Gastroesophageal sphincter (tissue), 4 donors: ENCODE data around the gene SLC12A8. TPM values are rescaled to one million over a fixed set of nuclear protein-coding genes. Genes with fewer than 3 reads are reported as not detected.

ENCODE experiments used
- ATAC-seq: fragments of 150-250 bp; one replicate; pipeline ENCODE4 v1.9.1; 2016; ENCODE audit warnings: mild to moderate bottlenecking, moderate library complexity
- H3K27ac ChIP-seq, 4 donors: fragments of 200-600 bp; sonication (generic) in 3 of 4; 1 replicate in 3 of 4; 2 replicates in 1 of 4; pipeline ENCODE4 v1.5.1; 2016 to 2019
- H3K27me3 ChIP-seq: fragments of 200-600 bp; sonication (generic); one replicate; pipeline ENCODE4 v1.5.1; 2019
- H3K36me3 ChIP-seq, 2 donors: fragments of 200-600 bp; sonication (generic); one replicate each; pipeline ENCODE4 v1.5.1; 2019; ENCODE audit warnings: control low read depth in 1 of 2
- H3K4me1 ChIP-seq, 3 donors: fragments of 200-600 bp; sonication (generic); 1 replicate in 2 of 3; 2 replicates in 1 of 3; pipeline ENCODE4 v1.5.1; 2016 to 2019; ENCODE audit warnings: control low read depth in 2 of 3
- H3K4me3 ChIP-seq, 2 donors: fragments of 200-600 bp; sonication (generic); one replicate each; pipeline ENCODE4 v1.5.1; 2019; ENCODE audit warnings: mild to moderate bottlenecking in 1 of 2, moderate library complexity in 1 of 2
- H3K9me3 ChIP-seq, 3 donors: fragments of 200-600 bp; sonication (generic); one replicate each; pipeline ENCODE4 v1.5.1; 2017 to 2019; ENCODE audit warnings: control low read depth in 2 of 3
- EP300 ChIP-seq: sonication (generic); formaldehyde crosslinking; IDR thresholded peaks from one replicate; pipeline ENCODE4 v1.6.1; 2017; ENCODE audit warnings: antibody characterized with exemption, mild to moderate bottlenecking
- POLR2A ChIP-seq, 2 donors: fragments of 450-650 bp; IDR thresholded peaks; one replicate each; pipeline ENCODE4 v1.6.1; 2017; ENCODE audit warnings: antibody characterized with exemption in 2 of 2, mild to moderate bottlenecking in 2 of 2, moderate library complexity in 1 of 2
- POLR2AphosphoS5 ChIP-seq: sonication (generic); formaldehyde crosslinking; IDR thresholded peaks from one replicate; pipeline ENCODE4 v1.6.1; 2017; ENCODE audit warnings: antibody characterized with exemption
- WGBS, 2 donors: methylation state at CpG; one replicate each; pipeline ENCODE4 v1.1.5; 2018; ENCODE audit warnings: low coverage in 1 of 2; 5-methylcytosine and 5-hydroxymethylcytosine counted together
- total RNA-seq, 4 donors: library from RNA; depleted of rRNA; stranded (reverse); fragments of >200 nt; gene quantifications; one replicate each; pipeline ENCODE4 v1.1.0, GENCODE V29; 2016
- TF ChIP-seq, protein P1 (sequence below), 4 experiments: fragments of 200-600 bp in 2 of 4; fragments of 450-650 bp in 2 of 4; sonication (generic) in 1 of 4; IDR thresholded peaks; one replicate each; pipeline ENCODE4 v1.5.1; 2017 to 2019; ENCODE audit warnings: antibody characterized with exemption in 4 of 4, mild to moderate bottlenecking in 2 of 4, moderate library complexity in 2 of 4

Gene SLC12A8
- total RNA-seq, 4 donors from 2014 or later = 0.13 to 2.3 (median 0.54) TPM; not detected in 1

DNA sequence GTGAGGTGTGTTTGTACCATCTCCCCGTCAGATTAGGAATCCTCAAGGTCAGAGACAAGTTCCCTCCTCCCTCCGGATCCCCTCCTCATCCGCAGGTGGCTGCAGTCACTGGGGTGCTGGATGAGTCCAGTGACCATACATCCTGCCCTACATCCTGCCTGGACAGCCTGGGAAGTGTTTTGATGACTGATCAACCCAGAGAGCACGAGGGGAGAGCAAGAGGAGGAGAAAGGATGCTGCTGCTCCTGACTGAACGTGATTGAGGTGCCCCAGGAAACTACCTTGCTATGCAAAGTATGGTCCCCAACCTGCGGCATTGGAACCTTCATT is 65.1 kb downstream of the SLC12A8 start:
- 93 to 94% methylated on average over 3 to 4 of the region's 6 CpGs for WGBS, 2 donors
- Histone ChIP-seq H3K4me1 (peaks cover 0 to 43% (median 15%) of the 10 kb centered on the region in 3 donors), H3K27ac (peak overlapping the region in 3 of 4 donors; percentile 51 to 62 (median 57))

DNA sequence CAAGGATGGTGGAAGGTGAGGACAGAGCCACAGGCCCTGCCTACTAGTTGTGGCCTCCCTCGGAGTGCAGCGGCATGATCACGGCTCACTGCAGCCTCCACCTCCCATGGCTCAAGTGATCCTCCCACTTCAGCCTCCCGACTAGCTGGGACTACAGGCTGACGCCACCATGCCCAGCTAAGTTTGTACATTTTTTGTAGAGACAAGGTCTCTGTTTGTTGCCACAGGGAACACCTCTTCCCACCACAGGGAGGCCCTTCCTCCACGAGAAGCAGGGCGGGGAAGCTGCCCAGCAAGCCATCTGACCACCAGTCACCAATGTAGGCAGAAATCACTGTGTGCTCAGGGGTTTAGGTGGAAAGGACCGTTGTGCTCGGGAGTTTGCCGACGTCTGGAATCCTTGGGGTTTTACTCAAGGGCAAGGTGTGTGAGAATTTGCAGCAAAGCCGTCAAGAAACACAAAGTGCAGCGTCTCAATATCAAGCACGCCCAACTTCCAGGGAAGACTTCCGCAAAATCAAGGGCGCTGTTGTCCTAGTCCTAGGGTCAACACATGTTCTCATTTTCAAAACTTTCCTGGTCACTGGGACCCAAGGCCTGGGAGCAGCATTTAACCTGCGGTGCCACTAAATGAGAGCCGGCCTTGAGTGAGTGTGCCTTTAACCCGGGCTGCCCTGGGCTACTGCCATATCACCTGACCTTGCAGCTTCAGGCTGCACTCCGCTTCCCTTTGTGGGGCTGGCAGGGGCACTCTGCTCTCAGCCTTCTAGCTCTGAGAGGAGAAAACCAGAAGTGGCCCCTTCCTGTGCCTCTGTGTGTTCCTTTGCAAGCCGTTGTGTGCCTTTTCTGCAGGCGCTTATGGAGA is 65.7 kb downstream of the SLC12A8 start:
- H3K36me3 ChIP-seq = no peaks in the 10 kb centered on the region
- ATAC-seq = no peak
- H3K9me3 ChIP-seq = no peaks in the 10 kb centered on the region
- H3K4me3 ChIP-seq = no peak overlapping the region
- H3K4me1 ChIP-seq = peaks cover 0 to 49% (median 21%) of the 10 kb centered on the region in 3 donors
- 83 to 95% methylated on average over 12 to 13 of the region's 22 CpGs for WGBS, 2 donors
- TF ChIP-seq EP300 = no peak
- TF ChIP-seq, protein P1, sequence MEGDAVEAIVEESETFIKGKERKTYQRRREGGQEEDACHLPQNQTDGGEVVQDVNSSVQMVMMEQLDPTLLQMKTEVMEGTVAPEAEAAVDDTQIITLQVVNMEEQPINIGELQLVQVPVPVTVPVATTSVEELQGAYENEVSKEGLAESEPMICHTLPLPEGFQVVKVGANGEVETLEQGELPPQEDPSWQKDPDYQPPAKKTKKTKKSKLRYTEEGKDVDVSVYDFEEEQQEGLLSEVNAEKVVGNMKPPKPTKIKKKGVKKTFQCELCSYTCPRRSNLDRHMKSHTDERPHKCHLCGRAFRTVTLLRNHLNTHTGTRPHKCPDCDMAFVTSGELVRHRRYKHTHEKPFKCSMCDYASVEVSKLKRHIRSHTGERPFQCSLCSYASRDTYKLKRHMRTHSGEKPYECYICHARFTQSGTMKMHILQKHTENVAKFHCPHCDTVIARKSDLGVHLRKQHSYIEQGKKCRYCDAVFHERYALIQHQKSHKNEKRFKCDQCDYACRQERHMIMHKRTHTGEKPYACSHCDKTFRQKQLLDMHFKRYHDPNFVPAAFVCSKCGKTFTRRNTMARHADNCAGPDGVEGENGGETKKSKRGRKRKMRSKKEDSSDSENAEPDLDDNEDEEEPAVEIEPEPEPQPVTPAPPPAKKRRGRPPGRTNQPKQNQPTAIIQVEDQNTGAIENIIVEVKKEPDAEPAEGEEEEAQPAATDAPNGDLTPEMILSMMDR (IDR thresholded peaks at IDR 0.05) = no peak
- no peak for TF ChIP-seq POLR2AphosphoS5
- TF ChIP-seq POLR2A (IDR thresholded peaks at IDR 0.05) = no peak
- no peaks in the 10 kb centered on the region for H3K27me3 ChIP-seq
- H3K27ac ChIP-seq = peak overlapping the region in 3 of 4 donors; percentile 51 to 62 (median 57)

More for the DNA sequence above, 65.1 kb downstream of the SLC12A8 start:
- Histone ChIP-seq H3K9me3 (no peaks in the 10 kb centered on the region), H3K36me3 (no peaks in the 10 kb centered on the region), H3K4me3 (no peak overlapping the region), H3K27me3 (no peaks in the 10 kb centered on the region)
- ATAC-seq = no peak
- no peak for TF ChIP-seq POLR2A (IDR thresholded peaks at IDR 0.05)
- no peak for TF ChIP-seq EP300
- TF ChIP-seq POLR2AphosphoS5 = no peak
- TF ChIP-seq, protein P1 (IDR thresholded peaks at IDR 0.05) = no peak

DNA sequence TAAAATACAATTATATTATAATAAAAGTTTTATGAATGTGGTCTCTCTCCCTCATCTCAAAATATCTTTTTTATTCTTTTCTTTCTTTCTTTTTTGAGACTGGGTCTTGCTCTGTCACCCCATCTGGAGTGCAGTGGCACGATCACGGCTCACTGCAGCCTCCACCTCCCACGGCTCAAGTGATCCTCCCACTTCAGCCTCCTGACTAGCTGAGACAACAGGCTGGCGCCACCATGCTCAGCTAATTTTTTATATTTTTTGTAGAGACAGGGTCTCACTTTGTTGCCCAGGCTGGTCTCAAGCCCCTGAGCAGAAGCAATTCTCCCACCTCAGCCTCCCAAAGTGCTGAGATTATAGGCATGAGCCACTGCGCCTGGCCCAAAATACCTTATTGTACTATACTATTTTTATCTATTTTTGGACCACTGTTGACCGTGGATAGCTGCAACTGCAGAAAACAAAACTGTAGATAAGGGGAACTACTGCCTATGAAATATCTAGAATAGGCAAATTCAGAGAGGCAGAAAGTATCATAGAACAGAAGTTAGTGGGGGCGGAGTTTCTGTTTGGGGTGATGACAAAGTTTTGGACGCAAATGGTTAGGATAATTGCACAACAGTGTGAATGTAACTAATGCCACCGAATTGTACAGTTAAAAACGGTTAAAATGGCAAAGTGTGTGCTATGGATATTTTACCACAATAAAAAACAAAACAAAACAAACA is 66.6 kb downstream of the SLC12A8 start:
- Histone ChIP-seq H3K27me3 (no peaks in the 10 kb centered on the region), H3K4me1 (peaks cover 0 to 58% (median 30%) of the 10 kb centered on the region in 3 donors), H3K4me3 (no peak overlapping the region), H3K36me3 (no peaks in the 10 kb centered on the region), H3K27ac (peak overlapping the region in 3 of 4 donors; percentile 51 to 62 (median 57)), H3K9me3 (no peaks in the 10 kb centered on the region)
- 78 to 90% methylated on average over 8 to 10 of the region's 10 CpGs for WGBS, 2 donors
- TF ChIP-seq, protein P1 (IDR thresholded peaks at IDR 0.05) = no peak
- TF ChIP-seq POLR2AphosphoS5 (no peak), EP300 (no peak)
- no peak for ATAC-seq

DNA sequence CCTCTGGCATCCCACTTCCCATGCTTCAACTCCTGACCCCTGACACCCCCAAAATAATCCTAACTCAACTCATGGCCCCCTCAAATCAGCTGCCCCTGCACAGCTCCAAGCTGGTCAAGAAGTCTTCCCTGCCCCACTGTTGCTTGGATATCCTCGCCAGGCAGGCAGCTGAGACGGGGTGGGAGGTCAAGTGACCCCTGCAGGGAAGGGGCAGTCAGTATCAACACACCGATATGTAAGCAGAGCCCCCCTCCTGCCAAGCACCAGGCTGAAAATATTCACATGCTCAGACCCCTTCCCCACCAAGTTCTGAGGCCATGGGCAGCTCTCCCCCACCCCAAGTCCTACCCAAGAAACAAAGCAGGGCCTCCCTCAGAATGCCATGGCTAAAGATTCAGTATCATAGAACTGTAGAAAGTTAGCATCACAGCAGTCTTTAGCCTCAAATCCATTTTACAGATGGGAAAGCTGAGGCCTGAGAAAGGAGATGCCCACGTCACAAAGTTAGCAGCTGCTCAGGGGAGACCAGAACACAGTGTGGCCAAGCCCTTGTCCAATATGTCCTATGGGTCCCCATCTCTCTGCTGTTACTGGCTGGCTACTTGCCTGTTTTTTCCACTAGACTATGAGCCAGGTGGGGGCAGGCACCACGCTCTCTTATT is 67.8 kb downstream of the SLC12A8 start:
- no peak for ATAC-seq
- H3K27me3 ChIP-seq = no peaks in the 10 kb centered on the region
- H3K4me3 ChIP-seq = no peak overlapping the region
- no peaks in the 10 kb centered on the region for H3K36me3 ChIP-seq
- TF ChIP-seq POLR2A (IDR thresholded peaks at IDR 0.05) (no peak), EP300 (no peak), POLR2AphosphoS5 (no peak)
- TF ChIP-seq, protein P1 (IDR thresholded peaks at IDR 0.05) = no peak
- peak overlapping the region in 1 of 4 donors; percentile 26 for H3K27ac ChIP-seq
- H3K4me1 ChIP-seq = peaks cover 0 to 61% (median 33%) of the 10 kb centered on the region in 3 donors
- WGBS, 2 donors = 86 to 100% methylated on average over 1 of the region's 5 CpGs
- H3K9me3 ChIP-seq = no peaks in the 10 kb centered on the region
